Forelimb muscle (tissue), 1 donor: ENCODE data around the gene MST1. TPM values are rescaled to one million over a fixed set of nuclear protein-coding genes. Genes with fewer than 3 reads are reported as not detected.

Experiments used
- DNase-seq: peaks from one replicate; pipeline ENCODE4 v3.0.0-alpha.2; 2013; ENCODE audit warnings: low read depth
- polyA plus RNA-seq: library from polyadenylated mRNA; unstranded; fragments of 120-200 nt; gene quantifications from one replicate; pipeline ENCODE4 v1.2.1, GENCODE V29; 2013; ENCODE audit not compliant: insufficient read length

Gene MST1
- polyA plus RNA-seq, 1 donor, result 8.6 TPM

- DNase-seq, result no peak
Observed at GRCh38 chr3:49634736-49635135, 54.5 kb downstream of the MST1 start.

Other genes starting within 250 kb of the MST1 start
- 218 TPM for gene DAG1, start 219.2 kb downstream of the MST1 start, polyA plus RNA-seq
- 1.2 TPM for gene BSN, start 135.0 kb downstream of the MST1 start, polyA plus RNA-seq
- 56.2 TPM for gene APEH, start 15.1 kb downstream of the MST1 start, polyA plus RNA-seq
- gene RNF123, start 83 bp upstream of the MST1 start, polyA plus RNA-seq, result 42.5 TPM
- 2.7 TPM for gene AMIGO3, start 30.2 kb upstream of the MST1 start, polyA plus RNA-seq
- 10.8 TPM for gene GMPPB, start 34.5 kb upstream of the MST1 start, polyA plus RNA-seq
- gene IP6K1, start 97.1 kb upstream of the MST1 start, polyA plus RNA-seq, result 22.6 TPM
- 0.25 TPM for gene CDHR4, start 110.4 kb upstream of the MST1 start, polyA plus RNA-seq
- 6.8 TPM for gene INKA1, start 113.8 kb upstream of the MST1 start, polyA plus RNA-seq
- 18.3 TPM for gene UBA7, start 124.5 kb upstream of the MST1 start, polyA plus RNA-seq
- gene TRAIP, start 167.1 kb upstream of the MST1 start, polyA plus RNA-seq, result 4.3 TPM
- gene CAMKV, start 180.4 kb upstream of the MST1 start, polyA plus RNA-seq, result 0.13 TPM
- 2.4 TPM for gene MST1R, start 214.4 kb upstream of the MST1 start, polyA plus RNA-seq
- gene MON1A, start 240.3 kb upstream of the MST1 start, polyA plus RNA-seq, result 5.8 TPM